Cardiac muscle cell (in vitro differentiated cells and primary cell): ENCODE measurements around the gene EFNA4. TPM values are rescaled to one million over a fixed set of nuclear protein-coding genes. Genes with fewer than 3 reads are reported as not detected.

ENCODE experiments used
- DNase-seq, 2 donors: peaks; one replicate each; pipeline versions ENCODE4 v3.0.0 to v3.0.0-alpha.2; 2010 to 2017; ENCODE audit warnings: low read depth in 1 of 2, low spot score in 1 of 2
- H3K27ac ChIP-seq: fragments of 200-600 bp; sonication (generic); 2 replicates; pipeline ENCODE4 v1.5.1; 2016
- H3K27me3 ChIP-seq: fragments of 200-600 bp; sonication (generic); 2 replicates; pipeline ENCODE4 v1.6.0; 2016; ENCODE audit warnings: control low read depth
- H3K36me3 ChIP-seq: fragments of 200-600 bp; sonication (generic); 2 replicates; pipeline ENCODE4 v1.5.1; 2016; ENCODE audit warnings: control low read depth
- H3K4me1 ChIP-seq: fragments of 200-600 bp; sonication (generic); 2 replicates; pipeline ENCODE4 v1.8.1; 2017; ENCODE audit warnings: low read depth, mild to moderate bottlenecking, mixed run types
- H3K4me3 ChIP-seq: fragments of 200-600 bp; sonication (generic); 2 replicates; pipeline ENCODE4 v1.5.1; 2016; ENCODE audit warnings: mild to moderate bottlenecking
- H3K9me3 ChIP-seq: fragments of 200-600 bp; sonication (generic); 2 replicates; pipeline ENCODE4 v1.5.1; 2017; ENCODE audit warnings: low read depth, mild to moderate bottlenecking, control low read depth
- polyA plus RNA-seq: library from polyadenylated mRNA; unstranded; fragments of >200 nt; fragmentation: Nextera tagmentation; extraction: Ambion mirVana; gene quantifications from 2 replicates; pipeline ENCODE4 v1.2.1, GENCODE V29; 2016
- total RNA-seq: library from RNA; depleted of rRNA; stranded (reverse); fragments of >200 nt; gene quantifications from 2 replicates; pipeline ENCODE4 v1.2.3, GENCODE V29; 2016
- TF ChIP-seq, protein P1 (sequence below): IDR thresholded peaks from 2 replicates; pipeline ENCODE4 v1.5.1; 2012; ENCODE audit warnings: low read depth, mild to moderate bottlenecking, low read length

The EFNA4 gene
- total and polyA plus RNA-seq, 2 experiments from 2014 or later = 29.2 to 29.6 TPM

DNA sequence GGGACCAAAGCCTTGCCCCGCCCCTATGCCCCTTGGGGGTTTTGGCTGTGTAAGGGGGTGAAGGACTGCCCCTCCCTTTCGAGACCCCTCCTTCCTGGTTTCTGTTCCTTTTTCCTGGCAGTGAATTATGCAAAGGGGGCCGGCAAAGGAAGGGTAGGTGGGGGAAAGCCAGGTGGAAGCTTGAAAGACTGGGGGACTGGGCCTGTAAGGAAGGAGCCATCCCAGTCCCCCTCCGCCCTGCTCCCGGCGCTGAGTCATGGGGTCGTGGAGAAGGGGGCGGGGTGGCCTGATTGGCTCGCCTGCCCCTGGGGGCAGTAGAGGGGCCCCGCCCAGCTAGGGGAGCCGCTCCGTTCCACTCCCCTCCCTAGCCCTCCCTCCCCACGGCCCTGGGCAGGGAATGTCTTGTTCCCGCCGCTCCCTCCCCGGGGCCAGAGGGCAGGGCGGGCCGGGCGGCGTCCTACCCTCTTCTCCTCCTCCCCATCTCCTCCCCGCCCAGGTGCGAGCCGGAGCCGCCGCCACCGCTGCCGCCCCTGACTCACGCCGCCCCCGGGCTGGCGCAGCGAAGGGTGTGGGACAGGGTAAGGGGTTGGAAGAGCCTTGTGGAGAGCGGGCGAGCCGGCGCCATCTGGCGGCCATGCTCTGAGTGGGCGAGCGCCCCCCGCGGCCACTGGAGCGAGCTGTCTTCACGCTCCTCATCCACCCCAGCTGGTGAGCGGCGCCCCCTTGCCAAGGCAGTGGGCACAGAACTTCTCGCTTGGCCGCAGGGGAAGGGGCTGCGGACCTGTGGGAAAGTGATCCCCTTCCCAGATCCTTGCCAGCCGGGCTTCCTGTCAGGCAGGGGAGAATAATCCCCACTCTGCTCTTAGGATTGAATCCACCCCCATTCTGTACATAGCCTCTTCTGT, 46.2 kb upstream of the EFNA4 start:
- DNase-seq = peak; percentile 87 to 91
- H3K4me1 ChIP-seq = peaks cover 10% of the 10 kb centered on the region
- H3K27ac ChIP-seq = no peak overlapping the region
- H3K9me3 ChIP-seq = no peaks in the 10 kb centered on the region
- TF ChIP-seq, protein P1, sequence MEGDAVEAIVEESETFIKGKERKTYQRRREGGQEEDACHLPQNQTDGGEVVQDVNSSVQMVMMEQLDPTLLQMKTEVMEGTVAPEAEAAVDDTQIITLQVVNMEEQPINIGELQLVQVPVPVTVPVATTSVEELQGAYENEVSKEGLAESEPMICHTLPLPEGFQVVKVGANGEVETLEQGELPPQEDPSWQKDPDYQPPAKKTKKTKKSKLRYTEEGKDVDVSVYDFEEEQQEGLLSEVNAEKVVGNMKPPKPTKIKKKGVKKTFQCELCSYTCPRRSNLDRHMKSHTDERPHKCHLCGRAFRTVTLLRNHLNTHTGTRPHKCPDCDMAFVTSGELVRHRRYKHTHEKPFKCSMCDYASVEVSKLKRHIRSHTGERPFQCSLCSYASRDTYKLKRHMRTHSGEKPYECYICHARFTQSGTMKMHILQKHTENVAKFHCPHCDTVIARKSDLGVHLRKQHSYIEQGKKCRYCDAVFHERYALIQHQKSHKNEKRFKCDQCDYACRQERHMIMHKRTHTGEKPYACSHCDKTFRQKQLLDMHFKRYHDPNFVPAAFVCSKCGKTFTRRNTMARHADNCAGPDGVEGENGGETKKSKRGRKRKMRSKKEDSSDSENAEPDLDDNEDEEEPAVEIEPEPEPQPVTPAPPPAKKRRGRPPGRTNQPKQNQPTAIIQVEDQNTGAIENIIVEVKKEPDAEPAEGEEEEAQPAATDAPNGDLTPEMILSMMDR = peak; percentile 99
- peak overlapping the region; percentile 39 for H3K4me3 ChIP-seq
- no peaks in the 10 kb centered on the region for H3K27me3 ChIP-seq
- peaks cover 3% of the 10 kb centered on the region for H3K36me3 ChIP-seq

DNA sequence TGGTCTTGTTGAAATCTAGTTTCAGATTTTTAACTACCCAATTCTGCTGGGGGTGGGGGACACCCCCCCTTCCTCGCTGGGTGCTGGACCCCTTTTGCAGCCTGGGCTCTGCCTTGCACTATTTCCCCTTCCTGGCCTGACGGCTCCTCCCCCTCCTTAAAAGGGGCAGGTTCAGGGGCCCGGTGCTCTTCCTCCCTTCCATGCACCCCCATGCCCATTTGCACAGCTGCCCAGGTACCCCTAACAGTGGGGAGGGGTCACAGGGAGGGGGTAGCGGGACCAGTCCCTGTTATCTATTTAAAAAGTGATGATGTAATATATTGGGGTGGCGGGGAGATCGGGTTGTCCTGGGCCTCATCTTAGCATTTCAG, 45.6 kb upstream of the EFNA4 start:
- H3K36me3 ChIP-seq = peaks cover 3% of the 10 kb centered on the region
- TF ChIP-seq, protein P1 = no peak
- no peak for DNase-seq
- H3K4me3 ChIP-seq = no peak overlapping the region
- no peak overlapping the region for H3K27ac ChIP-seq
- H3K4me1 ChIP-seq = peaks cover 13% of the 10 kb centered on the region
- H3K27me3 ChIP-seq = no peaks in the 10 kb centered on the region
- no peaks in the 10 kb centered on the region for H3K9me3 ChIP-seq

DNA sequence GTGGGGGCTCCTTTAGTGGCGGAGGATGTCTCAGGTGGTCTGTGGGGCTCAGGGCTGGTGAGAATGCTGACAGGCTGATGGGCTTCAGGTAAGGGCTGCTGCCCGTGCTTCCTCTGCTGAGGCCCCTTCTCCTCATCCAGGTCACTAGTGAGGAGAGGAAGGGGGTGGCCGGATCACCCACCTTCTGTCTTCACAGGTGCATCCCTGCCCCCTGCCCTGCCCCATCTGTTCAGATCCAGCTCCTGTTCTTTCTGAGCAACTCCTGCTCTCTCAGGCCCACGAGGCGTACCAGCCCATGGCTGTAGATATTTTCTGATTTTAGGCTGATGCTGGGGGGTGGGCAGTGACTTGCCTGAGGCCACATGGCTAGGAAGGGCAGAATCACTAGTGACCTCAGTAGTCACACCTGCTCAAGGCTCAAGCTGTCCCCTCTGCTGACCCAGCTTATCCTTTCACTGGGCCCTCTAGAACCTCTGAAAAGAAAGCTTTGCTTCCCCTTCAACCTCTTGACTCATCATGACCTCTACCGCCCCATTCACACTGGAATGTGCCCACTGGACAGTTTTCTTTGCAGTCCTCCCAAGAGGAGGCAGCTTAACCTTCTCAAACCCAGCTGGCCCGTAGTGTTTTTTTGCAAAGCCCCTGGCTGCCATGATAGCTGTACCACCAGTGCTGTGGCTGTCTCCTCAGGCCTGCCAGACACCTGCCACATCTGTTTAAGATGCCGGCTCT, 44.8 kb upstream of the EFNA4 start:
- peaks cover 3% of the 10 kb centered on the region for H3K36me3 ChIP-seq
- H3K27ac ChIP-seq = peak overlapping the region; percentile 45

DNA sequence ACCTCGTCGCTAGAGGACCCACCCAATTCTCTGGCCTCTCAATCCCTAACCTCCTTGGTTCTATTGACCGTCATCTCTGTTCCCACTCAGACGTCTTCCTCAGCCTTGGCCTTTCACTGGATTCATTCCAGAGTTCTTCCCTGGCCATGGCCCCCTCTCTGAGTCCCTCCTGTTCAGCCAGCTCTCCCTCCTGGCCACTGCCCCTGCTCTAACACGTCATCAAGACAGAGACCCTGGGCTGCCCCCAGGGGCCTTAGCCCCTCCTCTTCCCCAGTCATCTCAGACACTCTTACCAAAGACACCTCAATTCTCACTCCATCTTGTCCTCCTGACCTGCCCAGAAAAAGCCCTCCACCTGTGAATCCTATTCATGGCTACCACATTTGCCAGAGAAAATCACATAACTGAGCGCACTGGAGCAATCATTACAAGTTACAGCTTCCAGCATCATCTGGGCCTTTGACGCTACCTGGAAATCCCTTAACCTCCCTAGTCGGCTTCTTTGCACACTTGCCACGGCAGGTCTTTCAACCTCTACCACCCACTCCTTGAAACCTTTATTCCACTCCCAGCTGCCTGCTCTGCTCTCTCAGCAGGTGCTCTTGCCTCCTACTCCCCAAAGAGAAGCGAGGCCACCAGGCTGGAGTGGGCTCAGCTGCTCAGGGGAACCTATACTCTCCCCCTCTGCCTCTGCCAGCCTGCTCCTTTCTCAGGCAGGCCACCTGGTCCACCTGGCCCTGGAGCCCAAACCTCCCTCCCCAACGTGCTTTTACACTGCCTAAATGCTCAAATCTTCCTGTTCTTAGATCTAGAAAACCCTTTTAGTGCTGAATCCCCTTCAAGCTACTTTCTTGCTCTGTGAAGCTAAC, 43.9 kb upstream of the EFNA4 start:
- H3K27ac ChIP-seq = peak overlapping the region; percentile 45
- TF ChIP-seq, protein P1 = no peak
- no peak for DNase-seq

More for the DNA sequence above, 44.8 kb upstream of the EFNA4 start:
- DNase-seq = peak in 1 of 2 donors; percentile 30
- Histone ChIP-seq H3K4me3 (no peak overlapping the region), H3K27me3 (no peaks in the 10 kb centered on the region), H3K9me3 (no peaks in the 10 kb centered on the region), H3K4me1 (peaks cover 17% of the 10 kb centered on the region)
- TF ChIP-seq, protein P1 = no peak

DNA sequence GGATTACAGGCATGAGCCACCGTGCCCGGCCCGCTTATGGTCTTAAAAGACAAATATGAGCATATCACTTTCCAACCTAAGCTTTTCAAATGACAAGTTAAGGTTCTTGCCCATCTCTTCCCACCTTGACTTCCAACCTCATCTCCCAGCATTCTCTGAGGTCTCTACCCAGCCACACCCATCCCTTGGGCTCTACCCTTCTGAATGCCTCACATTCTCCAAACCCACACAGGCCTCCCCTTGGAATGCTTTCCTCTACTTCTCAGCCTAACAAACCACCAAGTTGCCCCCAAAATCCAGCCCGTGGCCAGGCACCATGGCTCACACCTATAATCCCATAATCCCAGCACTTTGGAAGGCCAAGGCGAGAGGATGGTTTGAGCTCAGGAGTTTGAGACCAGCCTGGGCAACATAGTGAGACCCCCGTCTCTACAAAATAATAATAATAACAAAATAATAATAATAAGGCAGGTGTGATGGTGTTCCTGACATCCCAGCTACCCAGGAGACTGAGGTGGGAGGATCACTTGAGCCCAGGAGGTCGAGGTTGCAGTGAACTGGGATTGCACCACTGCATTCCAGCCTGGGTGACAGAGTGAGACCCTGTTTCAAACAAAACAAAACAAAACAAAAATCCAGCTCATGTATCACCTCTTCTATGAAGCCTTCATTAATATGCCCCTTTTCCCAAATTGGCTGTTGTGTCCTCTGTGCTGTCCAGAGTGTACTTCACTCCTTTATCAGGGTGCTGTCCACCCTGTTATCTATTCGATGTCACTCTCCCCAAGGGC, 41.2 kb upstream of the EFNA4 start:
- no peaks in the 10 kb centered on the region for H3K9me3 ChIP-seq
- H3K4me1 ChIP-seq = peaks cover 17% of the 10 kb centered on the region
- no peak for DNase-seq
- H3K4me3 ChIP-seq = no peak overlapping the region
- H3K27ac ChIP-seq = no peak overlapping the region
- H3K27me3 ChIP-seq = no peaks in the 10 kb centered on the region
- no peaks in the 10 kb centered on the region for H3K36me3 ChIP-seq
- TF ChIP-seq, protein P1 = no peak

More for the DNA sequence above, 43.9 kb upstream of the EFNA4 start:
- no peaks in the 10 kb centered on the region for H3K9me3 ChIP-seq
- H3K27me3 ChIP-seq = no peaks in the 10 kb centered on the region
- H3K4me1 ChIP-seq = peaks cover 17% of the 10 kb centered on the region
- H3K36me3 ChIP-seq = peaks cover 3% of the 10 kb centered on the region
- H3K4me3 ChIP-seq = no peak overlapping the region
